GM18951 (cell line): Measurements from ENCODE around the gene CTTN.

Source experiments
- POLR2A ChIP-seq: IDR thresholded peaks from 4 replicates; pipeline ENCODE4 v1.6.1; 2011; ENCODE audit warnings: mild to moderate bottlenecking; ENCODE audit not compliant: insufficient read length, insufficient read depth; ENCODE audit errors: extremely low read depth
- in situ Hi-C: fragments of 300-500 bp; cut with MboI; formaldehyde crosslinking; loops from one replicate; pipeline ENCODE4 v1.12.0; 2022; ENCODE audit warnings: low sequenced_read_pairs, mixed read lengths, inconsistent platforms; ENCODE audit not compliant: unreplicated experiment

CTTN gene

GRCh38 chr11:70474710-70475109, 76.4 kb downstream of the CTTN start:
- TF ChIP-seq POLR2A = no peak
- in situ Hi-C loops = no loop called here

- no peak for TF ChIP-seq POLR2A
- in situ Hi-C loops = no loop called here
These were observed 78.3 kb downstream of the CTTN start for GRCh38 chr11:70476669-70477068.

- TF ChIP-seq POLR2A = no peak
- in situ Hi-C loops = no loop called here
These were observed 78.8 kb downstream of the CTTN start for GRCh38 chr11:70477176-70477575.

GRCh38 chr11:70477609-70478008, 79.3 kb downstream of the CTTN start:
- in situ Hi-C loops = no loop called here
- TF ChIP-seq POLR2A = no peak

- TF ChIP-seq POLR2A = no peak
- in situ Hi-C loops = no loop called here
These were observed 80.0 kb downstream of the CTTN start for GRCh38 chr11:70478166-70478890.

- in situ Hi-C loops = no loop called here
- no peak for TF ChIP-seq POLR2A
These were observed 82.4 kb downstream of the CTTN start for GRCh38 chr11:70480711-70481110.

- no peak for TF ChIP-seq POLR2A
- in situ Hi-C loops = no loop called here
These were observed 83.5 kb downstream of the CTTN start for GRCh38 chr11:70481625-70482528.

- in situ Hi-C loops = no loop called here
These were observed 84.2 kb downstream of the CTTN start for GRCh38 chr11:70482529-70482917.

GRCh38 chr11:70483077-70483861, 84.9 kb downstream of the CTTN start:
- in situ Hi-C loops = no loop called here
- TF ChIP-seq POLR2A = no peak

More at GRCh38 chr11:70482529-70482917, 84.2 kb downstream of the CTTN start:
- no peak for TF ChIP-seq POLR2A

- in situ Hi-C loops = no loop called here
- TF ChIP-seq POLR2A = no peak
These were observed 85.6 kb downstream of the CTTN start for GRCh38 chr11:70483917-70484316.

GRCh38 chr11:70485326-70486025, 87.1 kb downstream of the CTTN start:
- no peak for TF ChIP-seq POLR2A
- in situ Hi-C loops = no loop called here

- TF ChIP-seq POLR2A = no peak
- in situ Hi-C loops = no loop called here
These were observed 87.7 kb downstream of the CTTN start for GRCh38 chr11:70486026-70486415.
